ENCODE data around the gene EVA1A.
"Not testable (repeated sequence)": the region's sequence is repeated elsewhere in the genome, so short reads cannot be mapped to it uniquely, and the experiment has no call there.

EVA1A gene

DNA sequence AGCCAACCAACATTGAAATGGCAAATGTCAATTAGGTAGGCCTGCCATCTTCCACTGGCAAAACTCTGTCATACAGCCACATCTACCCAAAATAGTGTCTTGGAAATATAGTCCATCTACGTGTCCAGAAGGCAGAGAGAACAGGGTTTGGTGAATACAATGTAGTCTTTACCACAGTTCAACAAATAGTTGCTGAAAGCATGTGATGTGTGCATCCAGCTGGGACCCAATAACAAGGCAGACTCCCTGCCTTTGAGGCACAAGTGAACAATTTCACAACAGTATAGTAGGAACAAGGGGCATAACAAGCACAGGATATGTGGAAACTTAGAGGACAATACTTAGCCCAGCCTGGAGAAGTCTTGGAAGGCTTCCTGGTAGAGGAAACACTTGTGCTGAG lies 72.6 kb downstream of the EVA1A start:
- DNase-seq (ENCODE audit: low read depth in 2 of 3, low spot score in 1 of 3): no peak

- not testable (repeated sequence) for DNase-seq (ENCODE audit: low read depth in 2 of 3, low spot score in 1 of 3)
These were observed 74.0 kb downstream of the EVA1A start for GRCh38 chr2:75486735-75487134.

GRCh38 chr2:75484840-75485239 lies 75.9 kb downstream of the EVA1A start:
- DNase-seq (ENCODE audit: low read depth in 2 of 3, low spot score in 1 of 3): no peak

- no peak for DNase-seq (ENCODE audit: low read depth in 2 of 3, low spot score in 1 of 3)
These were observed 76.9 kb downstream of the EVA1A start for GRCh38 chr2:75483878-75484277.

DNA sequence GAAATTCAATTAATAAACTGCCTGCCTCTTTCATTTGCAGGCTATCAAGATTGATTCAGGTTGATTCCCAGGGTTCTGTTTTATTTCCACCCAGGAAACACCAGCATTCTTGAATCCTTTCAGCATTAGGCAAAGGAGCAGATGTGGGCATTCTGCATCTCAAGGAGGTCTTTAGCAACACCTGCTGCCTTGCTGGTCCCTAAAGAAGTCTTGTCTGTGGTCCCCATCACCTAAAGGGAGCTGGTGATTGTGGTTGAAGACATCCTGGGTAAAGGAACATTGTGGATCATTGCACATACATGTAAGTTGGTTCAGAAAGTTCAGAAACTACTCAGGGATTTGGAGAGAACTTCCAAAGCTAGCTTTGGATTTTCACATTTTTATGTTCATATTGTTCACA lies 78.3 kb downstream of the EVA1A start:
- DNase-seq (ENCODE audit: low read depth in 2 of 3, low spot score in 1 of 3): no peak

GRCh38 chr2:75480971-75481836 lies 79.5 kb downstream of the EVA1A start:
- no peak for DNase-seq (ENCODE audit: low read depth in 2 of 3, low spot score in 1 of 3)

GRCh38 chr2:75477696-75478095 lies 83.0 kb downstream of the EVA1A start:
- DNase-seq (ENCODE audit: low read depth in 2 of 3, low spot score in 1 of 3): not testable (repeated sequence)

DNA sequence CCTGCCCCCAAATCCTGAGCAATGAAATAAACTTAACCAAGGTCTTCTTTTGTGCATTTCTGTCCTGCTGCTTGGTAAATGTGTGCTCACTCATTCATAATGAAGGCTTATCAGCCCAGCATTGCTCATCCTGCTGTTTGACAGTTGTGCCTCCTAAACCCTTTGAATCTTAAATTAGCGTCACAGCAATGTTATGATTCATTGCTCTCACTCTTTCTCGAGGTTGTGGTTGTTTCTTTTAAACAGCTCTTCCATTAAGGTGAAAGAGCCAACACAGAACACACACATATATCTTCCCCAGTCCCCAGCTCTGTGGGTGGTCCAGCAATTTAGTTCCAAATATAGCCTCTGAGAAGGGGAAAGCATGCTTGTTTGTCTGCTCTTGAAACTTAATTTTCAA lies 84.0 kb downstream of the EVA1A start:
- DNase-seq (ENCODE audit: low read depth in 2 of 3, low spot score in 1 of 3): no peak

- no peak for DNase-seq (ENCODE audit: low read depth in 2 of 3, low spot score in 1 of 3)
These were observed 84.8 kb downstream of the EVA1A start for GRCh38 chr2:75475976-75476375.

DNA sequence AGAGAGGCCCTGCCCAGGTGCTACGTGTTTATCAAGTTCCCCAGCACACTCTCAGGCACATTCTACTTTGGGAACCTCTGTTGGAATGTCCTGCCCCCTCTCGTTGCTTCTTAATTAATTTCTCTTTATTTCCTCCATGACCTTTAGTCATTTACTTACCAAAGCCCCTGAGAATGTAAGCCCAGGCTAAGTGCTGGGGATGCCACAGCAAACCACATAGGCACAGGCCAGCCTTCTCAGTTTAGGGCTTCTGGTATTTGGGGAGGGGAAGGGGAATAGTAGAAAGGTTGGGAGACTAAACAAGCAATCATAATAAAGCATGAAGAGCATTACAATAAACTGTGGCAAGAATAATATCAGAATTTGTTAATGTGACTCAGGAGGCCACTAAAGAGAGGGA lies 85.7 kb downstream of the EVA1A start:
- DNase-seq (ENCODE audit: low read depth in 2 of 3, low spot score in 1 of 3): no peak

DNA sequence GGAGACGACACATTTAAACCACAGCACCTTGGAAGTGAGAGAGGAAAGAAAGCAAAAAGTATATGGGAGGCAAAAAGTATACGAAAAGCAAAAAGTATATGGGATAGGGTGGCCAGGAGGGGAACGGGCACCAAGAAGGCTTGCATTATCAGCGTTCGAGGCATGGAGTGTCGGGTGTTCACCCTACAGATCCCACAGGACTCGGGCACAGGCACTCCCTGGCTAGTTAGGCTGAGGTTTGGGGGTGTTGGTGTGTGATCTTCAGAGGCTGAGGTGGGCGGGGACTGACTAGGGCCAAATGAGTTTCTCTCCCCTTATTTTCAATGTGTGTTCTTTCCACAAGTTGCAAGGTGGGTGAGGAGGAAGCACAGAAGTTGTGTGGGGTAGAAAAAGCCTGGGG lies 86.6 kb downstream of the EVA1A start:
- DNase-seq (ENCODE audit: low read depth in 2 of 3, low spot score in 1 of 3): no peak

DNA sequence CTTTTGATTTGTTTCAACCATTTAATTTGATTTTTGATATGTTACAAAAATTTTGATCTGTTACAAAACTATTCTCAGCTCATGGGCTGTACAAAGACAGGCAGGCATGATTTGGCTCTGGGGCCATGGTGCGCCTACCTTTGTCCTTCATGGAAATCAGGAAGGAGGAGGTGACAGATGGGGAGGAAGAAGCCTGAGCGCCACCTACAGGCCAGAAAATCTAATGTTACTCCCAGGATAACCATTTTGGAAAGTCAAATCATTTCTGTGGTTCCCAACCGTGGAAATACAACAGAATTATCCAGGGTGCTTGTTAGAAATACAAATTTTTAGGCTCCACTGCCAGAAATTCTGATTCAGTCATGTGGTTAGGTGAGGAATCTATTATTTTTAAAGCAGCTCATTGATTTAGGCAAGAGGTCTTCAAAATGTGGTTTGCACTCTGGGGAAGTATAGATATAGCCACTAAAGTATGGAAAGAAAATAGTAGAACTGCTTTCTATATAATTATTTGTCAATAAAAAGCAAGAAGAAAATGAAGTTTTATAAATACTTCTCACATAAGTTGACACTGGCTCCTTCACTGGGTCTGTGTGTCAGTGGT lies 93.9 kb downstream of the EVA1A start:
- DNase-seq (ENCODE audit: low read depth in 2 of 3, low spot score in 1 of 3): peak in 1 of 3 donors; percentile 1

DNA sequence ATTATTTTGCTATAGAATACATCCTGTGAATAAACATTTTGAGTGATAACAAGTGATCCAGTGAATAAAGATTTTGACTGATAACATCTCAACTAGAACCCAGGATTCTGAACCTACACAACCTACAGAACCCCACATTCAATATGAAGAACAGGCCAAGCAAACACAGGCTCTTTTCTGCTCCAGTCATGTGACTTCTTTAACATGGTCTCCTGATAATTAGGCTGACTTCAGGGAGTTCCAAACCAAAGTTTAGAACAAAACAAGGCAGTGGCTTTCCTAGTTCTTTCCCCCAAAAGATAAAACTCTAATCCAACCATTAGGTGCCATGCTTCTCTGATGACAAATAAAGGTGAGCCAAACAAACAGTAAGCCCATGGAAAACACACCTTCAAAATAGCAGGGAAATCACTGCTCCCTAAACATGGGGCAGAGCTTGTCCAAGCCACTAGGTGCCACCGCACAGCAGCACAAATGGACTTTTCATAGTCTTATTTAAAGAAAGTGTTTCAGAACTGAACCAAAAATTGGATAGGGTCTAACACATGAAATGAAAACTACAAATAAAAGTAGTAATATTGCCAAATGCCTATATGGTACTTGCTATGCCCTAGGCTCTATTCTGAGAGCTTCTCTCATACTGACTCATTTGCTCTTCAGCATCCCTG lies 95.3 kb downstream of the EVA1A start:
- no peak for DNase-seq (ENCODE audit: low read depth in 2 of 3, low spot score in 1 of 3)

DNA sequence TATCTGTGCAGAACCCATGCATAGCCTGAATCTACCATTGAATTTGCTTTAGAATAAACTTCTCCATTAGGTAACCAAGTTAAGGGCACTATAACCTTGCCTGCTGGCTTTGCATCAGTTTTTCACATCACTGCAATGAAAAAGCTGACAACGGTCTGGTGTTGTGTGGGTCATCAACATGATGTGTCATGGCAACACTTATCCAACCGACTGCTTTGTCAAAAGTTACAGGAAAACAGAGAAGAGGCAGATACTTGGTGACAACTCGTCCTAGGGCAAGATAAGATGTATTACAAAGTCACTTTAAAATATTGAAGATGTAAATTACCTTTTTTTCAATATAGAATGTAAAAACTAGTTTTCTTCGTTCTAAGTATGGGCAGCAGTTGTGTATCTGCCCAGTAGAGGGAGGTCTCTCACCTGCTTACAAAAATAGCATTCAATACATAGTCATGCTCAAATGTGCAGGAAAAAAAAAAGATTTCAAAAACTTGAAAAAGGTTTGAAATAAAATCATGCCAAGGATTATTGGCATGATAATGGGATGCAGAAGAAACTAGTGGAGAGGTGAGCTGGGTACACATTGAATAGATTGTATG lies 96.3 kb downstream of the EVA1A start:
- DNase-seq (ENCODE audit: low read depth in 2 of 3, low spot score in 1 of 3): no peak

DNA sequence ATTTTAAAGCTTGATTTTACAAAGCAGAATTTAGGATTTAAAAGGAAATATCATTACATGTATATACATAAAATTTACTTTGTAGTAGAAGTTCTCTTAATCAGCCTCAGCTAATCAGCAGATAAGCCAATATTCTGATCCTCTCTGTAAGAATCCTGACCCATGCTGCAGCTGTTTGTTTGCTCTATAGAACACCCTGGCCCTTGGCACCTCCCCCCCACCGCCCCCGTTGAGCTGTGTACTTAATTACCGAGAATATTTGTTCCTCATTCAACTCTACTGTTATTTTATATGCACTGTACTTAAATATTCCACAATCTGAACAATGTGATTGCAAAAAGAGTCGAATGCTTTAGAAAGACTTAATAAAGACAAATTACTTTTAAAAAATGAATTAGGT lies 98.0 kb downstream of the EVA1A start:
- no peak for DNase-seq (ENCODE audit: low read depth in 2 of 3, low spot score in 1 of 3)

GRCh38 chr2:75462206-75462605 lies 98.5 kb downstream of the EVA1A start:
- DNase-seq (ENCODE audit: low read depth in 2 of 3, low spot score in 1 of 3): no peak

GRCh38 chr2:75460630-75461029 lies 100.1 kb downstream of the EVA1A start:
- no peak for DNase-seq (ENCODE audit: low read depth in 2 of 3, low spot score in 1 of 3)

- DNase-seq (ENCODE audit: low read depth in 2 of 3, low spot score in 1 of 3): no peak
These were observed 101.0 kb downstream of the EVA1A start for GRCh38 chr2:75459565-75460310.

- no peak for DNase-seq (ENCODE audit: low read depth in 2 of 3, low spot score in 1 of 3)
These were observed 102.5 kb downstream of the EVA1A start for GRCh38 chr2:75458201-75458600.

DNA sequence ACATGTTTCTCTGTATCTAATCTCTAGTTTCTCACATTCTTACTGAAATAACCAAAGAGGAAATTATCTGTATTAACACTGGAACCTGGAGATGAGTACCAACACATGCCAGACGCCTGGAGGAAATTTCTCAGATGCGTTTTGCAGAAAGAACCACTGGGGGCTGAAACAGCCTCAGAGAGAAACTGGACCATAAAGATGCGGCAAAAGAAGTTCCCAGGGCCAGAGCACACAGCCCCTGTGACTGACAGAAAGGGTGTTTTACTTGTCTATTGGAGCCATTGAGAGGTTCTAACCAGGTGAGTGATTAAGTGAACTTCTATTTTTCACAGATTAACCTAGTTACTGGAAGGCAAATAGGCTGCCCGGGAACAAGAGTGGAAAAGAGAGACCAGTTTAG lies 103.9 kb downstream of the EVA1A start:
- no peak for DNase-seq (ENCODE audit: low read depth in 2 of 3, low spot score in 1 of 3)

DNA sequence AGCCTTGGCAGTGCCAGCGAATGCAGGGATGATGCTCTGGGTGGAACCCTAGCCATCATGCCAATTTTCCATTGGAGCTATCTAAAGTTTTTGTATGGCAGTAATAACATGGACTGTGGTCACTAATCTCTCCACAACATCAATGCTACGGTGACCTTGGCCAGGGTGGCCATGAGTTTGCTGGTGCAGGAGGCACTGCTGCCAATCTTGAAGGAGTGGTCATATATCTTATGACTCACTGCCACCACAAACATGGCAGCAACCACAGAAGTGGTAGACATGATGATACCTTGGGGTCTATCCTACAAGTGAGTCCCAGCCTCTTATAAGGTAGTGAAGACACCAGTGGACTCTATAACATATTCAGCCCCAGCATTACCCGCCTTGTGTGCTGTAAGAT lies 104.6 kb downstream of the EVA1A start:
- DNase-seq (ENCODE audit: low read depth in 2 of 3, low spot score in 1 of 3): no peak

Measured in stimulated activated CD4-positive, alpha-beta T cell treated with anti-CD3 and anti-CD28 coated beads, Interleukin-12 subunit alpha, Interleukin-12 subunit beta, amount 100 ng/mL, for 48 hours (primary cell).